Nephron progenitor cell (in vitro differentiated cells): Measurements from ENCODE around the gene TMEM80.

Experiments
- DNase-seq: peaks from one replicate; pipeline ENCODE4 v3.0.0; 2021
- H3K27ac Mint-ChIP-seq: 2 replicates; pipeline ENCODE4 v1.8.0; 2021; ENCODE audit warnings: mild to moderate bottlenecking, moderate library complexity, mixed read lengths
- H3K27me3 Mint-ChIP-seq: 2 replicates; pipeline ENCODE4 v1.8.0; 2021; ENCODE audit warnings: mild to moderate bottlenecking, low read depth, mixed read lengths; ENCODE audit not compliant: poor library complexity
- H3K36me3 Mint-ChIP-seq: 2 replicates; pipeline ENCODE4 v1.8.0; 2021; ENCODE audit warnings: low read depth, mixed read lengths
- H3K4me1 Mint-ChIP-seq: 2 replicates; pipeline ENCODE4 v1.8.0; 2021; ENCODE audit warnings: mixed read lengths
- H3K4me3 Mint-ChIP-seq: 2 replicates; pipeline ENCODE4 v1.8.0; 2021; ENCODE audit warnings: mild to moderate bottlenecking, moderate library complexity, mixed read lengths
- H3K9me3 Mint-ChIP-seq: 2 replicates; pipeline ENCODE4 v1.8.0; 2021; ENCODE audit warnings: mild to moderate bottlenecking, moderate library complexity, mixed read lengths
- CTCF ChIP-seq: fragments of 200-600 bp; sonication (generic); IDR thresholded peaks from 2 replicates; pipeline ENCODE4 v1.5.0; 2021; ENCODE audit warnings: antibody characterized with exemption

TMEM80 gene

GRCh38 chr11:707817-708420, 12.3 kb downstream of the TMEM80 start:
- Mint-ChIP-seq H3K4me3 (no peak overlapping the region), H3K4me1 (peaks cover 23% of the 10 kb centered on the region), H3K27me3 (peaks cover 23% of the 10 kb centered on the region), H3K27ac (no peak overlapping the region), H3K36me3 (no peaks in the 10 kb centered on the region), H3K9me3 (no peaks in the 10 kb centered on the region)
- TF ChIP-seq CTCF: no peak
- DNase-seq: no peak

- Mint-ChIP-seq H3K27me3 (peaks cover 23% of the 10 kb centered on the region), H3K27ac (no peak overlapping the region), H3K4me1 (peaks cover 23% of the 10 kb centered on the region), H3K9me3 (no peaks in the 10 kb centered on the region), H3K4me3 (no peak overlapping the region), H3K36me3 (no peaks in the 10 kb centered on the region)
- DNase-seq: no peak
- no peak for TF ChIP-seq CTCF
Observed at GRCh38 chr11:708511-708910, 12.9 kb downstream of the TMEM80 start.

GRCh38 chr11:709109-709997, 13.7 kb downstream of the TMEM80 start:
- H3K4me3 Mint-ChIP-seq: no peak overlapping the region
- peaks cover 23% of the 10 kb centered on the region for H3K27me3 Mint-ChIP-seq
- H3K36me3 Mint-ChIP-seq: no peaks in the 10 kb centered on the region
- no peak overlapping the region for H3K27ac Mint-ChIP-seq
- TF ChIP-seq CTCF: no peak
- H3K9me3 Mint-ChIP-seq: peaks cover 5% of the 10 kb centered on the region
- peaks cover 23% of the 10 kb centered on the region for H3K4me1 Mint-ChIP-seq
- no peak for DNase-seq

- peaks cover 24% of the 10 kb centered on the region for H3K9me3 Mint-ChIP-seq
- peaks cover 34% of the 10 kb centered on the region for H3K27me3 Mint-ChIP-seq
- no peaks in the 10 kb centered on the region for H3K36me3 Mint-ChIP-seq
- no peak overlapping the region for H3K27ac Mint-ChIP-seq
- no peak for DNase-seq
- no peak for TF ChIP-seq CTCF
- H3K4me1 Mint-ChIP-seq: peaks cover 18% of the 10 kb centered on the region
- H3K4me3 Mint-ChIP-seq: no peak overlapping the region
Observed at GRCh38 chr11:714436-714835, 18.8 kb downstream of the TMEM80 start.

GRCh38 chr11:719214-720016, 23.8 kb downstream of the TMEM80 start:
- DNase-seq: no peak
- Mint-ChIP-seq H3K27me3 (peaks cover 72% of the 10 kb centered on the region), H3K4me1 (peaks cover 12% of the 10 kb centered on the region), H3K27ac (no peak overlapping the region), H3K36me3 (no peaks in the 10 kb centered on the region), H3K9me3 (peaks cover 18% of the 10 kb centered on the region), H3K4me3 (peak overlapping the region; percentile 50)
- TF ChIP-seq CTCF: no peak
